ENCODE results near the gene CCDC38. TPM values are rescaled to one million over a fixed set of nuclear protein-coding genes. Genes with fewer than 3 reads are reported as not detected.

Gene CCDC38
- total and polyA plus RNA-seq, 11 donors: 0.03 to 0.20 (median 0.08) TPM; not detected in 8

- no peak for TF ChIP-seq CTCF (IDR thresholded peaks at IDR 0.05)
- no peak for TF ChIP-seq POLR2A (IDR thresholded peaks at IDR 0.05)
- no peak for ATAC-seq
- 71 to 80% (median 76%) methylated on average over 5 of the region's 5 CpGs for WGBS, 4 donors
- H3K4me3 ChIP-seq: no peak overlapping the region
- H3K36me3 ChIP-seq: no peaks in the 10 kb centered on the region
- DNase-seq: no peak
- H3K9me3 ChIP-seq: peaks cover 0 to 10% (median 7%) of the 10 kb centered on the region in 12 donors
- no peaks in the 10 kb centered on the region for H3K27me3 ChIP-seq
- intact Hi-C loops (cut with DNase I): no loop called here
- H3K4me1 ChIP-seq: peaks cover 0 to 3% (median 0%) of the 10 kb centered on the region in 12 donors
- H3K27ac ChIP-seq: no peak overlapping the region
Observed at GRCh38 chr12:95887311-95887710, 55.1 kb downstream of the CCDC38 start.

GRCh38 chr12:95884998-95885397, 57.4 kb downstream of the CCDC38 start:
- TF ChIP-seq POLR2A (IDR thresholded peaks at IDR 0.05): no peak
- TF ChIP-seq CTCF (IDR thresholded peaks at IDR 0.05): no peak
- Histone ChIP-seq H3K27me3 (no peaks in the 10 kb centered on the region), H3K4me1 (peaks cover 0 to 12% (median 0%) of the 10 kb centered on the region in 12 donors), H3K36me3 (no peaks in the 10 kb centered on the region), H3K9me3 (peaks cover 0 to 10% (median 7%) of the 10 kb centered on the region in 12 donors), H3K4me3 (no peak overlapping the region), H3K27ac (peak overlapping the region in 6 of 12 donors; percentile 10 to 55 (median 46))
- DNase-seq (peak in 1 of 5 donors; percentile 12), ATAC-seq (peak in 3 of 4 donors; percentile 54 to 91 (median 73))
- WGBS, 4 donors: 35 to 58% (median 46%) methylated on average over 3 of the region's 3 CpGs
- intact Hi-C loops (cut with DNase I): no loop called here

- H3K36me3 ChIP-seq: no peaks in the 10 kb centered on the region
- H3K27me3 ChIP-seq: no peaks in the 10 kb centered on the region
- H3K4me1 ChIP-seq: peaks cover 0 to 12% (median 0%) of the 10 kb centered on the region in 12 donors
- no peak for DNase-seq
- TF ChIP-seq POLR2A (IDR thresholded peaks at IDR 0.05) (no peak), CTCF (IDR thresholded peaks at IDR 0.05) (no peak)
- no peak overlapping the region for H3K4me3 ChIP-seq
- 91 to 96% (median 93%) methylated on average over 4 of the region's 4 CpGs for WGBS, 4 donors
- peak overlapping the region in 1 of 12 donors; percentile 10 for H3K27ac ChIP-seq
- peaks cover 0 to 10% (median 7%) of the 10 kb centered on the region in 12 donors for H3K9me3 ChIP-seq
- intact Hi-C loops (cut with DNase I): no loop called here
- no peak for ATAC-seq
Observed at GRCh38 chr12:95882873-95883272, 59.5 kb downstream of the CCDC38 start.

GRCh38 chr12:95882080-95882479, 60.3 kb downstream of the CCDC38 start:
- peaks cover 0 to 10% (median 7%) of the 10 kb centered on the region in 12 donors for H3K9me3 ChIP-seq
- WGBS, 4 donors: 9 to 20% (median 13%) methylated on average over 1 of the region's 1 CpG
- H3K36me3 ChIP-seq: no peaks in the 10 kb centered on the region
- intact Hi-C loops (cut with DNase I): no loop called here
- H3K4me1 ChIP-seq: peaks cover 0 to 12% (median 0%) of the 10 kb centered on the region in 12 donors
- TF ChIP-seq POLR2A (IDR thresholded peaks at IDR 0.05) (no peak), CTCF (IDR thresholded peaks at IDR 0.05) (no peak)
- no peak overlapping the region for H3K4me3 ChIP-seq
- DNase-seq (no peak), ATAC-seq (peak in 3 of 4 donors; percentile 34 to 71 (median 51))
- no peak overlapping the region for H3K27ac ChIP-seq
- no peaks in the 10 kb centered on the region for H3K27me3 ChIP-seq

Data from heart left ventricle (tissue), 16 donors.